H1 (cell line): Measurements from ENCODE around the gene E2F3. TPM values are rescaled to one million over a fixed set of nuclear protein-coding genes. Genes with fewer than 3 reads are reported as not detected.

ENCODE experiments used
- RAD21 ChIP-seq, 2 experiments: IDR thresholded peaks in 1 of 2; conservative IDR thresholded peaks in 1 of 2; 2 replicates each; pipeline ENCODE4 v1.6.1; 2011; ENCODE audit warnings: low read depth in 2 of 2, low read length in 2 of 2, improper control_type of control experiment in 1 of 2, inconsistent platforms in 1 of 2, mild to moderate bottlenecking in 1 of 2, moderate library complexity in 1 of 2
- polyA plus RNA-seq, 7 experiments: library from polyadenylated mRNA; depleted of rRNA in 3 of 7; stranded (reverse) in 5 of 7; unstranded in 2 of 7; fragments of >200 nt in 5 of 7; fragments of 200-250 nt in 2 of 7; gene quantifications; 1 replicate in 5 of 7; 2 replicates in 1 of 7; 4 replicates in 1 of 7; pipeline versions ENCODE4 v1.2.1 to v1.2.3, GENCODE V29; 2011 to 2013; ENCODE audit warnings: missing spikeins in 2 of 7, mixed read lengths in 2 of 7
- total RNA-seq: library from RNA; stranded (reverse); fragmentation: NEBNext Ultra II Directional; extraction: Animal tissue kit (Norgen Biotek cat#: 25700); gene quantifications from 2 replicates; pipeline ENCODE4 v1.2.1, GENCODE V29; 2021

Gene E2F3
- total and polyA plus RNA-seq, 2 of the 8 experiments (the other 6 are each of a cell fraction or from before 2014, with no cell fraction given) = 14.9 to 42.2 TPM

- no peak for TF ChIP-seq RAD21 (IDR thresholded peaks at IDR 0.05 in 1 of 2, conservative IDR thresholded peaks at IDR 0.05 in 1 of 2; ENCODE audit: low read depth in 2 of 2, low read length in 2 of 2)
These were observed 52.6 kb downstream of the E2F3 start (continued) for GRCh38 chr6:20454204-20454824.
